Ovary (tissue), 3 donors: ENCODE measurements around the gene CXCL3.

Source experiments
- CTCF ChIP-seq, 3 donors: fragments of 450-650 bp in 2 of 3; fragments of 200-600 bp in 1 of 3; IDR thresholded peaks; one replicate each; pipeline versions ENCODE4 v1.5.1 to v1.8.0; 2016 to 2022; ENCODE audit warnings: antibody characterized with exemption in 3 of 3, mild to moderate bottlenecking in 1 of 3
- POLR2A ChIP-seq: fragments of 450-650 bp; IDR thresholded peaks from one replicate; pipeline ENCODE4 v1.6.1; 2017; ENCODE audit warnings: antibody characterized with exemption, mild to moderate bottlenecking, moderate library complexity
- donor health status: DM: no; HTN: no; CAD: no.

- TF ChIP-seq POLR2A: no peak
- no peak for TF ChIP-seq CTCF (IDR thresholded peaks at IDR 0.05)
Measured at GRCh38 chr4:74057588-74057987, 19.1 kb upstream of the CXCL3 start.
